Nephron (organoid): ENCODE results near the gene PPM1L.
A peak's percentile ranks its signal among the peaks of the same experiment; 100 is the strongest.

Experiments used
- H3K27ac Mint-ChIP-seq, 3 experiments: 2 replicates each; pipeline ENCODE4 v1.8.0; 2020; ENCODE audit warnings: mixed read lengths in 3 of 3, mild to moderate bottlenecking in 2 of 3, moderate library complexity in 1 of 3
- H3K27me3 Mint-ChIP-seq: 2 replicates; pipeline ENCODE4 v1.8.0; 2021; ENCODE audit warnings: low read depth, mild to moderate bottlenecking, moderate library complexity, mixed read lengths
- H3K36me3 Mint-ChIP-seq: 2 replicates; pipeline ENCODE4 v1.8.0; 2020; ENCODE audit warnings: low read depth, mixed read lengths
- H3K4me1 Mint-ChIP-seq: 2 replicates; pipeline ENCODE4 v1.8.0; 2020; ENCODE audit warnings: mixed read lengths
- H3K4me3 Mint-ChIP-seq, 3 experiments: 2 replicates each; pipeline ENCODE4 v1.8.0; 2020; ENCODE audit warnings: mild to moderate bottlenecking in 3 of 3, mixed read lengths in 3 of 3, moderate library complexity in 2 of 3
- H3K9me3 Mint-ChIP-seq: 2 replicates; pipeline ENCODE4 v1.8.0; 2020; ENCODE audit warnings: mixed read lengths
- CTCF ChIP-seq, 3 experiments: fragments of 200-600 bp; sonication (generic); IDR thresholded peaks; one replicate each; pipeline ENCODE4 v1.5.0; 2021; ENCODE audit warnings: antibody characterized with exemption in 3 of 3; ENCODE audit not compliant: unreplicated experiment in 3 of 3

PPM1L gene

GRCh38 chr3:160754855-160755747 is 930 bp upstream of the PPM1L start:
- peak overlapping the region; percentile 99 for H3K27ac Mint-ChIP-seq
- H3K4me1 Mint-ChIP-seq = peaks cover 29% of the 10 kb centered on the region
- H3K9me3 Mint-ChIP-seq = no peaks in the 10 kb centered on the region
- peaks cover 29% of the 10 kb centered on the region for H3K27me3 Mint-ChIP-seq
- H3K36me3 Mint-ChIP-seq = no peaks in the 10 kb centered on the region
- no peak for TF ChIP-seq CTCF (IDR thresholded peaks at IDR 0.05; ENCODE audit: unreplicated experiment in 3 of 3)
- H3K4me3 Mint-ChIP-seq = peak overlapping the region; percentile 95 to 97 (median 95)

DNA sequence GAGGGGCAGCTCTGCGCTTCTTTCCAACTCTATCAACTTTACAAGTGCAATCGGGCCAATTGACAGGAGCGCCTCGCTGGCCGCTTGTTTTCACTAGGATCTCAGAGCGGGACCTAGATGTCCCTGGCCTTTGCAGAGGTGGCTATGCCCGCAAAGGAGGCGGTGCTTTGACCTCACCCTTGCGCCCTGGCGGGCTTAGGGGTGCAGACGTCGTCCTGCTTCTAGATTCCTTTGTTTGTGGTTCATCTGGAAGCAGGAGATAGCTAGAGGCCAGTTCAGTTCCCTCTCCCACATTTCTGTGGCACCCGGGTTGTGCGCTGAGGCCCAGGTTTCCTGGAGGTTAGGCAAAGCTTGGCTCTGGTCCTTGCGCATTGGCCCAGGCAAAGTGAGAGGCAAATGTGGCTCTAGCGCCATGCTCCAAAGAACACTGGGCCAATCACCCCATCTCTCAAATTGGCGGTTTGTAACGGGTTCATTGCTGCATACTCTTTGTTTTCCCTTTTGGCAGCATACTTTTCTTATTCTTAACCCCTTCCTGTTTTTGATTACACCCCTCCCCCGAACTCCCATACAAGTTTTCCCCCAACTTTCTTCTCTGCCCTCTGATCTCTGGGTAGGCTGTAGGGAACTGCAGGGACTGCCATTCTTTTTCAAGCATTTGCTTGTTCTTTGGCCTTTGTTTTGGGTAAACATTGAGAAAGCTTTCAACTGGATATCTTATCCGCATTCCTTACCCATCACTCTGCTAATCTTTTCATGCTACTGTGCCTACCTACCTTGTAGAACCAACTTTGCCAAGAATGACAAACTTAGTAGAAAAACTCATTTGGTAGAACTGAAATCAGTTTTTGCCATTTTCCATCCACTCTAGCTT is 1.4 kb downstream of the PPM1L start:
- peak overlapping the region; percentile 95 to 97 (median 95) for H3K4me3 Mint-ChIP-seq
- H3K27ac Mint-ChIP-seq = peak overlapping the region in 1 of 3 experiments; percentile 90
- H3K36me3 Mint-ChIP-seq = no peaks in the 10 kb centered on the region
- peaks cover 29% of the 10 kb centered on the region for H3K4me1 Mint-ChIP-seq
- H3K9me3 Mint-ChIP-seq = no peaks in the 10 kb centered on the region
- peaks cover 29% of the 10 kb centered on the region for H3K27me3 Mint-ChIP-seq
- TF ChIP-seq CTCF (IDR thresholded peaks at IDR 0.05; ENCODE audit: unreplicated experiment in 3 of 3) = no peak

DNA sequence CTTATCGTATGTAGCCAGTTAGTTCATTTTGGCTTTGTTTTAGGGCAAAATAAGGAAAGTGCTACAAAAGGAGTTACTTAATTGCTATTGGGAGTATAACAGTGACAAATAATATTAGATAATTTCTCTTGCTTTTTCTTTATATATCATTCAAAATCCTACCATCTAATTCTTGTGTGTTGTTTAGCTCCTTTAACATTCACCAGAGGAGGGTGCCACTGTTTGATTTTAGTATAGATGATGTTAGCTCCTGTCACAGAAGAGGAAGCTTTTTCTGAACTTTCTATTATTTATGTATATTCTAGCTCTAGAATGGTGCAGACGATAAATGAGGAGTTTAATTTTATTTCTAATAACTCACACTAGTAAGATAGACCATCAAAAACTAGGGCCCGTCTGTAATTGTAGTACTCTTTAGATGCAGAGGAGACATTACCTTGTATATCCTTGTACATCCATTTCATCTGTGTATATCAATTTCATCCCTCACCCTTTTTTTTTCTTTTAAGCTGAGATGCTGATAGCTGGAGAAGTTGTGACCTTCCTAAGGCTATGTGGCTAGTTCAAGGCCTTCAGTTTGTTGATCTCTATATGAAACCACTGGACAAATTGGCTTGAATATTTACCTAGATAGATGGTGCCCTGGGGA is 3.0 kb downstream of the PPM1L start:
- H3K27me3 Mint-ChIP-seq = peaks cover 29% of the 10 kb centered on the region

DNA sequence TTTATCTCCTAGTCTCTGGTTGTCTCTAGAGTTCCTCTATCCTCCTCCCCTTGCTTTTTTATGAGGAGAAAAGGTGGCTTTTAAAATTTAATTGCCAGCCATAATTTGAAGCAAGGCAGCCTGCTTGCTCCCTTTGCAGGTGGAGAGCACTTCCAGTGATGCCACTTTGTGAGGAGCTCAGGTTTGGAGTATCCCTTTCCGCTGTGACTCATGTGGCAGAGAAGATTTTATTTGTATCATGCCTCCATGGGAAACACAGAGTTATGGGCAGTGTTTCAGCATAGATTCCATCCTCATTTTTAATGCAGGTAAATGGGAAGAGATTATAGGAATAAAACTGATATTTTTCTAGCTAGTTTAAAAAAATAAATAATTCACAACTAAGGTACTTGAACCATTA is 7.0 kb downstream of the PPM1L start:
- Mint-ChIP-seq H3K4me1 (peaks cover 5% of the 10 kb centered on the region), H3K27ac (no peak overlapping the region), H3K4me3 (no peak overlapping the region)

More for the DNA sequence above, 3.0 kb downstream of the PPM1L start:
- H3K36me3 Mint-ChIP-seq = no peaks in the 10 kb centered on the region
- no peak overlapping the region for H3K27ac Mint-ChIP-seq
- H3K9me3 Mint-ChIP-seq = no peaks in the 10 kb centered on the region
- H3K4me3 Mint-ChIP-seq = peak overlapping the region in 2 of 3 experiments; percentile 10 to 43
- no peak for TF ChIP-seq CTCF (IDR thresholded peaks at IDR 0.05; ENCODE audit: unreplicated experiment in 3 of 3)
- H3K4me1 Mint-ChIP-seq = peaks cover 28% of the 10 kb centered on the region

GRCh38 chr3:160765211-160765610 is 9.2 kb downstream of the PPM1L start:
- Mint-ChIP-seq H3K4me1 (no peaks in the 10 kb centered on the region), H3K9me3 (no peaks in the 10 kb centered on the region), H3K27me3 (no peaks in the 10 kb centered on the region), H3K27ac (no peak overlapping the region), H3K36me3 (no peaks in the 10 kb centered on the region), H3K4me3 (no peak overlapping the region)
- no peak for TF ChIP-seq CTCF (IDR thresholded peaks at IDR 0.05; ENCODE audit: unreplicated experiment in 3 of 3)

More for the DNA sequence above, 7.0 kb downstream of the PPM1L start:
- Mint-ChIP-seq H3K36me3 (no peaks in the 10 kb centered on the region), H3K9me3 (no peaks in the 10 kb centered on the region), H3K27me3 (peaks cover 5% of the 10 kb centered on the region)
- no peak for TF ChIP-seq CTCF (IDR thresholded peaks at IDR 0.05; ENCODE audit: unreplicated experiment in 3 of 3)
